HG02885 (cell line): Measurements from ENCODE around the gene AP2A2.

Source experiments
- ATAC-seq: cut with Tn5 transposase; IDR thresholded peaks from one replicate; pipeline ENCODE4 v1.9.1; 2021; ENCODE audit warnings: mild to moderate bottlenecking; ENCODE audit not compliant: unreplicated experiment, poor library complexity

AP2A2 gene

GRCh38 chr11:923691-924405 lies 1.8 kb upstream of the AP2A2 start:
- ATAC-seq, result no peak

GRCh38 chr11:924406-925157 lies 1.1 kb upstream of the AP2A2 start:
- no peak for ATAC-seq

GRCh38 chr11:925158-925495 lies 543 bp upstream of the AP2A2 start:
- no peak for ATAC-seq

- ATAC-seq, result no peak
Observed at GRCh38 chr11:926341-926916, 759 bp downstream of the AP2A2 start.

GRCh38 chr11:927871-928270 lies 2.2 kb downstream of the AP2A2 start:
- ATAC-seq, result no peak

- no peak for ATAC-seq
Observed at GRCh38 chr11:928786-929185, 3.1 kb downstream of the AP2A2 start.

GRCh38 chr11:929405-929804 lies 3.7 kb downstream of the AP2A2 start:
- ATAC-seq, result no peak

GRCh38 chr11:931385-931784 lies 5.7 kb downstream of the AP2A2 start:
- no peak for ATAC-seq

- no peak for ATAC-seq
Observed at GRCh38 chr11:932435-932834, 6.8 kb downstream of the AP2A2 start.

GRCh38 chr11:933142-933851 lies 7.6 kb downstream of the AP2A2 start:
- ATAC-seq, result no peak

- ATAC-seq, result no peak
Observed at GRCh38 chr11:933936-934335, 8.3 kb downstream of the AP2A2 start.

GRCh38 chr11:934527-934926 lies 8.9 kb downstream of the AP2A2 start:
- no peak for ATAC-seq

GRCh38 chr11:936199-936598 lies 10.5 kb downstream of the AP2A2 start:
- ATAC-seq, result no peak

GRCh38 chr11:937841-938261 lies 12.2 kb downstream of the AP2A2 start:
- ATAC-seq, result no peak

GRCh38 chr11:940496-941135 lies 14.9 kb downstream of the AP2A2 start:
- ATAC-seq, result no peak

GRCh38 chr11:942823-943222 lies 17.2 kb downstream of the AP2A2 start:
- ATAC-seq, result no peak

- ATAC-seq, result no peak
Observed at GRCh38 chr11:944711-945470, 19.2 kb downstream of the AP2A2 start.

- ATAC-seq, result no peak
Observed at GRCh38 chr11:945986-946385, 20.3 kb downstream of the AP2A2 start.

GRCh38 chr11:947744-948143 lies 22.1 kb downstream of the AP2A2 start:
- no peak for ATAC-seq

- ATAC-seq, result no peak
Observed at GRCh38 chr11:951507-951906, 25.8 kb downstream of the AP2A2 start.
